Measurements from ENCODE around the gene RSPO3. TPM values are rescaled to one million over a fixed set of nuclear protein-coding genes. Genes with fewer than 3 reads are reported as not detected.

The RSPO3 gene
- total RNA-seq, 1 experiment from 2014 or later, result not detected

GRCh38 chr6:127243501-127243900, 125.0 kb downstream of the RSPO3 start:
- no peak for DNase-seq
- Histone ChIP-seq H3K27ac (ENCODE audit: low read length) (no peak overlapping the region), H2AFZ (ENCODE audit: low read length) (no peak overlapping the region), H3K4me1 (ENCODE audit: insufficient read depth, low read length) (no peaks in the 10 kb centered on the region; the same call in 1 of the 2 replicates), H3F3A (ENCODE audit: low read length, unreplicated experiment) (no peaks in the 10 kb centered on the region), H4K20me1 (ENCODE audit: low read length) (no peaks in the 10 kb centered on the region), H3K9ac (ENCODE audit: low read length) (no peak overlapping the region), H3K4me3 (ENCODE audit: low read length) (no peak overlapping the region), H3K9me3 (ENCODE audit: low read length) (no peaks in the 10 kb centered on the region), H3K4me2 (ENCODE audit: low read length) (no peak overlapping the region), H3K27me3 (ENCODE audit: low read length) (no peaks in the 10 kb centered on the region), H3K79me2 (ENCODE audit: low read length) (no peaks in the 10 kb centered on the region), H3K9me2 (replicated peaks; ENCODE audit: low read length) (no peaks in the 10 kb centered on the region), H3K36me3 (ENCODE audit: low read depth, low read length) (no peaks in the 10 kb centered on the region)
- intact Hi-C loops (cut with micrococcal nuclease), result no loop called here
- TF ChIP-seq CTCF (conservative IDR thresholded peaks at IDR 0.05; ENCODE audit: low read depth, low read length) (no peak), EZH2phosphoT487 (IDR thresholded peaks at IDR 0.05; ENCODE audit: borderline replicate concordance, low read length) (no peak), EZH2 (IDR thresholded peaks at IDR 0.05; ENCODE audit: low read length, unreplicated experiment) (no peak)
- POLR2A ChIA-PET (ENCODE audit: unreplicated experiment), result no interaction called here
- BruUV-seq (replicated peaks), result no TSS peak
- no peak for ATAC-seq
- CTCF ChIA-PET, result no interaction called here

Other genes starting within 250 kb of the RSPO3 start
- gene RNF146, start 148.2 kb downstream of the RSPO3 start, total RNA-seq (2014; rRNA removed), result 8.7 and 11.6 TPM in 2 replicates
- gene ECHDC1, start 224.9 kb downstream of the RSPO3 start, total RNA-seq (2014; rRNA removed), result 24.2 and 34.5 TPM in 2 replicates

Measured in PC-3 (cell line).